SK-N-SH (cell line): ENCODE results near the gene HESX1. TPM values are rescaled to one million over a fixed set of nuclear protein-coding genes. Genes with fewer than 3 reads are reported as not detected.

ENCODE experiments used
- CTCF ChIA-PET: fragments of 300-600, 350-600 bp; formaldehyde crosslinking; extraction: SDS; loops from one replicate; lab custom pipeline; 2021; lab: Yijun Ruan, JAX
- POLR2A ChIA-PET: fragments of 350-600 bp; sonication (Branson Sonifier 250); formaldehyde crosslinking; extraction: SDS; loops from one replicate; lab custom pipeline; 2020; ENCODE audit warnings: antibody characterized with exemption, inconsistent platforms; lab: Yijun Ruan, JAX
- DNase-seq: peaks from one replicate; pipeline ENCODE4 v3.0.0; 2012
- H2AFZ ChIP-seq: fragments of 200-600 bp; sonication (generic); 2 replicates; pipeline ENCODE4 v1.8.1; 2016; ENCODE audit warnings: antibody characterized with exemption, mild to moderate bottlenecking, low read depth
- H3F3A ChIP-seq: fragments of 200-600 bp; sonication (generic); replicated peaks from 2 replicates; pipeline ENCODE3; 2016; ENCODE audit warnings: antibody characterized with exemption, mild to moderate bottlenecking; ENCODE audit not compliant: insufficient read depth
- H3K27ac ChIP-seq, 2 experiments: fragments of 200-500 bp in 1 of 2; fragments of 200-600 bp in 1 of 2; sonication (Bioruptor generic) in 1 of 2; sonication (generic), shearing (Covaris generic) in 1 of 2; 2 replicates each; pipeline versions ENCODE4 v1.5.1 to v1.6.1; 2014 to 2016; ENCODE audit warnings: low read depth in 2 of 2, inconsistent platforms in 1 of 2, low read length in 1 of 2, mild to moderate bottlenecking in 1 of 2, mixed read lengths in 1 of 2
- H3K27me3 ChIP-seq: fragments of 200-600 bp; sonication (generic), shearing (Covaris generic); 2 replicates; pipeline ENCODE4 v1.6.1; 2016; ENCODE audit warnings: mixed run types; ENCODE audit not compliant: insufficient read depth
- H3K36me3 ChIP-seq, 2 experiments: fragments of 200-500 bp in 1 of 2; fragments of 200-600 bp in 1 of 2; sonication (Bioruptor generic) in 1 of 2; sonication (generic) in 1 of 2; replicated peaks in 1 of 2; 2 replicates each; pipeline versions ENCODE3 to v1.5.1; 2014 to 2016; ENCODE audit warnings: low read length in 1 of 2, mild to moderate bottlenecking in 1 of 2; ENCODE audit not compliant: insufficient read depth in 2 of 2, control insufficient read depth in 1 of 2
- H3K4me1 ChIP-seq, 2 experiments: fragments of 200-500 bp in 1 of 2; fragments of 200-600 bp in 1 of 2; sonication (Bioruptor generic) in 1 of 2; sonication (generic), shearing (Covaris generic) in 1 of 2; 2 replicates each; pipeline versions ENCODE4 v1.5.1 to v1.6.1; 2014 to 2016; ENCODE audit warnings: low read depth in 1 of 2, low read length in 1 of 2, mixed run types in 1 of 2; ENCODE audit not compliant: insufficient read depth in 2 of 2, control insufficient read depth in 1 of 2
- H3K4me2 ChIP-seq: fragments of 200-600 bp; sonication (generic), shearing (Covaris generic); 2 replicates; pipeline ENCODE4 v1.6.1; 2017; ENCODE audit warnings: mixed run types
- H3K4me3 ChIP-seq, 2 experiments: fragments of 200-500 bp in 1 of 2; fragments of 200-600 bp in 1 of 2; sonication (Bioruptor generic) in 1 of 2; sonication (generic), shearing (Covaris generic) in 1 of 2; 2 replicates each; pipeline versions ENCODE4 v1.5.1 to v1.8.1; 2014 to 2016; ENCODE audit warnings: low read depth in 2 of 2, inconsistent platforms in 1 of 2, low read length in 1 of 2, mild to moderate bottlenecking in 1 of 2, mixed read lengths in 1 of 2, moderate library complexity in 1 of 2
- H3K79me2 ChIP-seq: fragments of 200-600 bp; sonication (generic); 2 replicates; pipeline ENCODE4 v1.8.1; 2017; ENCODE audit warnings: mild to moderate bottlenecking; ENCODE audit not compliant: insufficient read depth
- H3K9ac ChIP-seq: fragments of 200-600 bp; sonication (generic); 2 replicates; pipeline ENCODE4 v1.6.1; 2017; ENCODE audit warnings: mixed run types
- H3K9me2 ChIP-seq: fragments of 200-600 bp; sonication (generic); 2 replicates; pipeline ENCODE4 v1.6.1; 2017; ENCODE audit warnings: mixed run types
- H3K9me3 ChIP-seq: fragments of 200-600 bp; sonication (generic); 2 replicates; pipeline ENCODE4 v1.6.1; 2017; ENCODE audit warnings: mixed run types, mild to moderate bottlenecking, moderate library complexity
- H4K20me1 ChIP-seq: fragments of 200-600 bp; sonication (generic); 2 replicates; pipeline ENCODE4 v1.6.1; 2017; ENCODE audit warnings: mild to moderate bottlenecking, mixed run types; ENCODE audit not compliant: insufficient read depth
- CTCF ChIP-seq: fragments of 200-600 bp; sonication (generic); IDR thresholded peaks from 2 replicates; pipeline ENCODE4 v1.6.1; 2017; ENCODE audit warnings: antibody characterized with exemption, mild to moderate bottlenecking, moderate library complexity
- ELF1 ChIP-seq: IDR thresholded peaks from 2 replicates; pipeline ENCODE4 v1.4.0; 2012
- FOSL2 ChIP-seq: IDR thresholded peaks from 2 replicates; pipeline ENCODE4 v1.4.0; 2012; ENCODE audit warnings: low read depth, mild to moderate bottlenecking, moderate library complexity, borderline replicate concordance
- FOXM1 ChIP-seq: IDR thresholded peaks from 2 replicates; pipeline ENCODE4 v1.4.0; 2012; ENCODE audit warnings: low read depth, mild to moderate bottlenecking
- GABPA ChIP-seq: IDR thresholded peaks from 2 replicates; pipeline ENCODE4 v1.4.0; 2012; ENCODE audit warnings: low read depth, mild to moderate bottlenecking
- JUND ChIP-seq: IDR thresholded peaks from 2 replicates; pipeline ENCODE4 v1.4.0; 2012
- MEF2A ChIP-seq: IDR thresholded peaks from 2 replicates; pipeline ENCODE4 v1.4.0; 2012; ENCODE audit warnings: low read depth, borderline replicate concordance
- MXI1 ChIP-seq: IDR thresholded peaks from 2 replicates; pipeline ENCODE4 v1.6.1; 2012; ENCODE audit warnings: mild to moderate bottlenecking, low read depth, low read length, improper control_type of control experiment
- POLR2AphosphoS5 ChIP-seq: IDR thresholded peaks from 2 replicates; pipeline ENCODE4 v1.6.1; 2012; ENCODE audit warnings: low read depth, low read length
- RAD21 ChIP-seq: IDR thresholded peaks from 2 replicates; pipeline ENCODE4 v1.6.1; 2012; ENCODE audit warnings: mild to moderate bottlenecking, low read length
- RFX5 ChIP-seq: IDR thresholded peaks from 2 replicates; pipeline ENCODE4 v1.6.1; 2012; ENCODE audit warnings: mild to moderate bottlenecking, improper control_type of control experiment, low read length
- SIN3A ChIP-seq: IDR thresholded peaks from 2 replicates; pipeline ENCODE4 v1.6.1; 2012; ENCODE audit warnings: low read depth, mild to moderate bottlenecking, low read length, moderate library complexity, borderline replicate concordance
- SMC3 ChIP-seq: IDR thresholded peaks from 2 replicates; pipeline ENCODE4 v1.6.1; 2012; ENCODE audit warnings: low read depth, low read length, improper control_type of control experiment
- TAF1 ChIP-seq: IDR thresholded peaks from 2 replicates; pipeline ENCODE4 v1.6.1; 2012; ENCODE audit warnings: low read depth, mild to moderate bottlenecking, low read length, moderate library complexity, borderline replicate concordance
- TCF12 ChIP-seq: IDR thresholded peaks from 2 replicates; pipeline ENCODE4 v1.4.0; 2012
- TEAD4 ChIP-seq: IDR thresholded peaks from 2 replicates; pipeline ENCODE4 v1.4.0; 2012; ENCODE audit warnings: mild to moderate bottlenecking, borderline replicate concordance; ENCODE audit not compliant: insufficient read depth
- USF2 ChIP-seq: fragments of 150-350 bp; IDR thresholded peaks from 2 replicates; pipeline ENCODE4 v1.6.1; 2017; ENCODE audit warnings: antibody characterized with exemption, low read length, low read depth, borderline replicate concordance
- WGBS: methylation state at CpG from one replicate; pipeline ENCODE4 v1.1.6; 2017; ENCODE audit warnings: low lambda C conversion rate; 5-methylcytosine and 5-hydroxymethylcytosine counted together
- polyA plus RNA-seq, 3 experiments: library from polyadenylated mRNA; depleted of rRNA; stranded (reverse); fragments of >200 nt; gene quantifications; 2 replicates each; pipeline ENCODE4 v1.2.3, GENCODE V29; 2012

HESX1 gene
- polyA plus RNA-seq, 1 of the 3 experiments (the other 2 are of a cell fraction), result 1.2 TPM

DNA sequence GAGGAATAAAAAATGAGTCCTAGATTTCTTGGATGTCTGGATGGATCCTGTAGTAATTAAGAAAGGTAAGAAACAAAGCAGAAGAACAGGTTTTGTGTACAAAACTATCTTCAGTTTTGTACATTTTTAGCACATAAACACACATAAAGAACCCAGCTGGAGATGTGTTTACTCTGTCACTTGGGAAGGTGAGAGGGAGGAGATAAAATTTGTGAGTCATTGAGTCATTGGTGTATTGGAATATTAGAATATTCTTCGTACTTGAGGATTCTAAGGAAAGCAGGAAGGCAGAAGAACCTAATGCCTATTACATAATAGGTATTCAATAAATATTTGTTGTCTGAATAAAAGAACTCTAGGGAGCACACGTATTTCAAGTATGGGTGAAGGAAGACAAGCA is 45.2 kb upstream of the HESX1 start:
- ChIA-PET POLR2A (no interaction called here), CTCF (no interaction called here)
- Histone ChIP-seq H4K20me1 (no peaks in the 10 kb centered on the region), H3K4me1 (no peaks in the 10 kb centered on the region), H3K4me2 (no peak overlapping the region), H3F3A (no peaks in the 10 kb centered on the region), H3K4me3 (no peak overlapping the region), H3K27me3 (no peaks in the 10 kb centered on the region), H3K36me3 (peaks cover 79 to 84% of the 10 kb centered on the region in 2 experiments), H3K9ac (no peak overlapping the region), H3K27ac (no peak overlapping the region), H3K9me2 (no peaks in the 10 kb centered on the region), H3K9me3 (no peaks in the 10 kb centered on the region), H3K79me2 (no peaks in the 10 kb centered on the region), H2AFZ (no peak overlapping the region)
- no peak for DNase-seq
- 85% methylated on average over 2 of the region's 2 CpGs for WGBS
- TF ChIP-seq TAF1 (no peak), MXI1 (no peak), RFX5 (no peak), CTCF (no peak), FOSL2 (no peak), FOXM1 (no peak), RAD21 (no peak), SIN3A (no peak), TCF12 (no peak)

DNA sequence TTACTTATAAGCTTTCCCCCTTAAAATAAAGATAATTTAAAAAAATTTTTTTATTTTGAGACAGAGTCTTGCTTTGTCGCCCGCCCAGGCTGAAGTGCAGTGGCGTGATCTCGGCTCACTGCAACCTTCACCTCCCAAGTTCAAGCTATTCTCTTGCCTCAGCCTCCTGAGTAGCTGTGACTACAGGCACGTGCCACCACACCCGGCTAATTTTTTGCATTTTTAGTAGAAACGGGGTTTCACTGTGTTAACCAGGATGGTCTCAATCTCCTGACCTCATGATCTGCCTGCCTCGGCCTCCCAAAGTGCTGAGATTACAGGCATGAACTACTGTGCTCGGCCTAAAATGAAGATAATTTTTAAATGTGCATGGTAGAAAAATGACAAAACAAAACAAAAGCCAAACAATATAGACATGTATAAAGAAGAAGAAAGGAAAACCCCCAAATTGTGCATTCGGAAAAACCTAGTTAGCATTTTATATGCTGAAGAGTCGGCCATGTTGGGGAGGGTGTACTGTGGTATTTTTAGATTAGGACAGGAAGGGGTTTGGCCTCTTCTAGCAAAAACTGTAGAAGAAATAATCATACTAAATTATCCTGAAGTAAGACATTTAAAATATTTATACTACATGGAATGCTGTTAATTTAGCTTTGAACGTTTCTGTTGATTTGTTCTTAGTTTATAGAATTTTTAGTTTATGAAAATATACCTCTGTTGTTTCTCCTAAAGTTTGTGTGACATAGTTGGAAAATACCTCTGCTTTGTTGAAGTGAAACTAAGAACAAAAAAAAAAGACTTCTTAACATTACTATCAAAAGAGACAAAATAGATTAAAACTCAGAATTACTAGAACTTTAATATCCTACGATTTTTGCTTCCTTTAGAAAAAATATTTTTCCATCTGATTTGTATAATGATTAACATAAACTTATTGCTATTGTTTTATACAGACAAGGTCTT is 35.1 kb upstream of the HESX1 start:
- POLR2A ChIA-PET, result interaction anchor here (0.6 kb wide), 1 partner anchor 117 kb away, joined by 3 read pairs; no protein-coding TSS in a partner anchor

More for the DNA sequence above, 35.1 kb upstream of the HESX1 start:
- no peak overlapping the region for H2AFZ ChIP-seq
- 96% methylated on average over 13 of the region's 13 CpGs for WGBS
- no peak overlapping the region for H3K27ac ChIP-seq
- peaks cover 31 to 36% of the 10 kb centered on the region in 2 experiments for H3K36me3 ChIP-seq
- no peaks in the 10 kb centered on the region for H3K27me3 ChIP-seq
- no peak for TF ChIP-seq SMC3
- TF ChIP-seq TEAD4, result no peak
- TF ChIP-seq FOSL2, result no peak
- no peak for TF ChIP-seq RAD21
- TF ChIP-seq MEF2A, result no peak
- TF ChIP-seq GABPA, result no peak
- TF ChIP-seq ELF1, result no peak
- no peak for TF ChIP-seq JUND
- no peak for TF ChIP-seq USF2
- no peak for TF ChIP-seq CTCF
- TF ChIP-seq POLR2AphosphoS5, result no peak
- no peak for TF ChIP-seq TAF1
- no peak for TF ChIP-seq SIN3A
- CTCF ChIA-PET, result interaction anchor here (0.7 to 1.0 kb wide), 3 partner anchors 105 to 134 kb away, joined by 3 to 4 read pairs (median 3); no protein-coding TSS in a partner anchor
- H3K9ac ChIP-seq, result no peak overlapping the region
- no peak for DNase-seq
- peaks cover 15% of the 10 kb centered on the region for H4K20me1 ChIP-seq
- no peak overlapping the region for H3K4me2 ChIP-seq
- no peaks in the 10 kb centered on the region; a peak in 1 of 4 replicates for H3K4me1 ChIP-seq
- H3F3A ChIP-seq, result no peaks in the 10 kb centered on the region
- peaks cover 65% of the 10 kb centered on the region for H3K79me2 ChIP-seq
- no peaks in the 10 kb centered on the region for H3K9me3 ChIP-seq
- no peak overlapping the region for H3K4me3 ChIP-seq
- no peaks in the 10 kb centered on the region for H3K9me2 ChIP-seq
